ENCODE data around the gene POLA2. TPM values are rescaled to one million over a fixed set of nuclear protein-coding genes. Genes with fewer than 3 reads are reported as not detected.
A peak's percentile ranks its signal among the peaks of the same experiment; 100 is the strongest.

The POLA2 gene
- total and polyA plus RNA-seq, 4 donors: 4.5 to 14.2 (median 9.5) TPM

GRCh38 chr11:65287601-65288000 is 25.8 kb downstream of the POLA2 start:
- Histone ChIP-seq H3K9me3 (ENCODE audit: control insufficient read depth in 4 of 4, insufficient read depth in 3 of 4, low read length in 3 of 4) (no peaks in the 10 kb centered on the region), H3K27me3 (ENCODE audit: control insufficient read depth in 3 of 3, insufficient read depth in 3 of 3, low read length in 2 of 3) (no peaks in the 10 kb centered on the region), H3K9ac (ENCODE audit: insufficient read depth in 1 of 2, low read length in 2 of 2) (no peak overlapping the region), H3K27ac (ENCODE audit: low read depth in 1 of 2, low read length in 1 of 2) (no peak overlapping the region), H3K4me3 (no peak overlapping the region), H3K36me3 (ENCODE audit: control insufficient read depth in 4 of 4, insufficient read depth in 4 of 4, low read length in 4 of 4) (peaks cover 2 to 18% (median 6%) of the 10 kb centered on the region in 4 donors), H3K4me1 (ENCODE audit: control insufficient read depth in 5 of 5, insufficient read depth in 5 of 5, low read length in 5 of 5) (peaks cover 1 to 30% (median 21%) of the 10 kb centered on the region in 5 donors)
- no peak for DNase-seq
- TF ChIP-seq CTCF (IDR thresholded peaks at IDR 0.05; ENCODE audit: control extremely low read depth, extremely low read depth): no peak
- ATAC-seq (ENCODE audit: insufficient read depth, low FRiP score): no peak
- WGBS, 2 donors: 94 to 95% methylated on average over 2 of the region's 2 CpGs

GRCh38 chr11:65288706-65289536 is 27.2 kb downstream of the POLA2 start:
- H3K9ac ChIP-seq (ENCODE audit: insufficient read depth in 1 of 2, low read length in 2 of 2): no peak overlapping the region
- H3K27me3 ChIP-seq (ENCODE audit: control insufficient read depth in 3 of 3, insufficient read depth in 3 of 3, low read length in 2 of 3): no peaks in the 10 kb centered on the region
- peak overlapping the region in 1 of 2 donors; percentile 56 for H3K27ac ChIP-seq (ENCODE audit: low read depth in 1 of 2, low read length in 1 of 2)
- H3K4me1 ChIP-seq (ENCODE audit: control insufficient read depth in 5 of 5, insufficient read depth in 5 of 5, low read length in 5 of 5): peaks cover 2 to 43% (median 24%) of the 10 kb centered on the region in 5 donors
- DNase-seq (peak in 1 of 3 donors; percentile 34), ATAC-seq (ENCODE audit: insufficient read depth, low FRiP score) (no peak)
- no peak for TF ChIP-seq CTCF (IDR thresholded peaks at IDR 0.05; ENCODE audit: control extremely low read depth, extremely low read depth)
- peaks cover 0 to 15% (median 5%) of the 10 kb centered on the region in 4 donors for H3K36me3 ChIP-seq (ENCODE audit: control insufficient read depth in 4 of 4, insufficient read depth in 4 of 4, low read length in 4 of 4)
- no peaks in the 10 kb centered on the region for H3K9me3 ChIP-seq (ENCODE audit: control insufficient read depth in 4 of 4, insufficient read depth in 3 of 4, low read length in 3 of 4)
- no peak overlapping the region for H3K4me3 ChIP-seq
- WGBS, 2 donors: 81 to 84% methylated on average over 6 of the region's 6 CpGs

GRCh38 chr11:65290448-65291165 is 28.8 kb downstream of the POLA2 start:
- WGBS, 2 donors: 13 to 14% methylated on average over 8 of the region's 8 CpGs

More at GRCh38 chr11:65290448-65291165, 28.8 kb downstream of the POLA2 start:
- DNase-seq: peak; percentile 93 to 97 (median 95)
- H3K9ac ChIP-seq (ENCODE audit: insufficient read depth in 1 of 2, low read length in 2 of 2): peak overlapping the region in 1 of 2 donors; percentile 65
- no peaks in the 10 kb centered on the region for H3K9me3 ChIP-seq (ENCODE audit: control insufficient read depth in 4 of 4, insufficient read depth in 3 of 4, low read length in 3 of 4)
- H3K4me1 ChIP-seq (ENCODE audit: control insufficient read depth in 5 of 5, insufficient read depth in 5 of 5, low read length in 5 of 5): peaks cover 2 to 60% (median 24%) of the 10 kb centered on the region in 5 donors
- no peak for TF ChIP-seq CTCF (IDR thresholded peaks at IDR 0.05; ENCODE audit: control extremely low read depth, extremely low read depth)
- peak; percentile 91 for ATAC-seq (ENCODE audit: insufficient read depth, low FRiP score)
- no peaks in the 10 kb centered on the region for H3K27me3 ChIP-seq (ENCODE audit: control insufficient read depth in 3 of 3, insufficient read depth in 3 of 3, low read length in 2 of 3)
- peaks cover 0 to 13% (median 8%) of the 10 kb centered on the region in 4 donors for H3K36me3 ChIP-seq (ENCODE audit: control insufficient read depth in 4 of 4, insufficient read depth in 4 of 4, low read length in 4 of 4)
- H3K27ac ChIP-seq (ENCODE audit: low read depth in 1 of 2, low read length in 1 of 2): peak overlapping the region; percentile 49 to 96
- no peak overlapping the region for H3K4me3 ChIP-seq

Measured in lung (tissue), 12 donors.